PC-9 (cell line): ENCODE measurements around the gene IRF4. TPM values are rescaled to one million over a fixed set of nuclear protein-coding genes. Genes with fewer than 3 reads are reported as not detected.

Experiments
- BruUV-seq: library from RNA; stranded (reverse); fragments of 400-500 nt; replicated peaks from 2 replicates; lab custom pipeline; 2021; lab: Mats Ljungman, UMichigan
- CTCF ChIA-PET: fragments of 300-600 bp; sonication (Branson Sonifier 250); formaldehyde crosslinking; loops from one replicate; lab custom pipeline; 2022; ENCODE audit warnings: antibody characterized with exemption; lab: Charles Lee
- POLR2A ChIA-PET: fragments of 300-600 bp; sonication (Branson Sonifier 250); formaldehyde crosslinking; loops from one replicate; lab custom pipeline; 2022; ENCODE audit warnings: antibody characterized with exemption; ENCODE audit not compliant: unreplicated experiment; lab: Charles Lee
- DNase-seq, 2 experiments: peaks; one replicate each; pipeline versions ENCODE4 v3.0.0 to v3.0.0-alpha.2; 2015 to 2022; ENCODE audit warnings: mixed read lengths in 1 of 2
- H2AFZ ChIP-seq: fragments of 200-600 bp; sonication (generic); 2 replicates; pipeline ENCODE4 v1.8.1; 2017; ENCODE audit warnings: antibody characterized with exemption
- H3F3A ChIP-seq: fragments of 200-600 bp; sonication (generic); 2 replicates; pipeline ENCODE4 v1.8.1; 2017; ENCODE audit warnings: antibody characterized with exemption, mild to moderate bottlenecking, low read depth; ENCODE audit not compliant: insufficient read depth
- H3K27ac ChIP-seq: fragments of 200-600 bp; sonication (generic); 2 replicates; pipeline ENCODE4 v1.6.1; 2016; ENCODE audit warnings: mixed run types
- H3K27me3 ChIP-seq: fragments of 200-600 bp; sonication (generic); 2 replicates; pipeline ENCODE4 v1.6.1; 2016; ENCODE audit warnings: low read depth, mixed run types; ENCODE audit not compliant: insufficient read depth
- H3K36me3 ChIP-seq: fragments of 200-600 bp; sonication (generic); 2 replicates; pipeline ENCODE4 v1.6.1; 2016; ENCODE audit warnings: low read depth, mixed run types
- H3K4me1 ChIP-seq: fragments of 200-600 bp; sonication (generic); replicated peaks from 2 replicates; pipeline ENCODE4 v1.6.1; 2016; ENCODE audit warnings: mixed run types; ENCODE audit not compliant: insufficient read depth
- H3K4me2 ChIP-seq: fragments of 200-600 bp; sonication (generic); 2 replicates; pipeline ENCODE4 v1.6.1; 2017; ENCODE audit warnings: mixed run types
- H3K4me3 ChIP-seq: fragments of 200-600 bp; sonication (generic); 2 replicates; pipeline ENCODE4 v1.6.1; 2016; ENCODE audit warnings: mixed run types
- H3K79me2 ChIP-seq: fragments of 200-600 bp; sonication (generic); 2 replicates; pipeline ENCODE4 v1.6.1; 2017; ENCODE audit warnings: low read depth, mixed run types
- H3K9me2 ChIP-seq: fragments of 200-600 bp; sonication (generic); 2 replicates; pipeline ENCODE4 v1.8.1; 2017; ENCODE audit warnings: mild to moderate bottlenecking; ENCODE audit not compliant: insufficient read depth
- H3K9me3 ChIP-seq: fragments of 200-600 bp; sonication (generic); 2 replicates; pipeline ENCODE4 v1.8.1; 2016; ENCODE audit warnings: low read depth; ENCODE audit not compliant: insufficient read depth
- H4K20me1 ChIP-seq: fragments of 200-600 bp; sonication (generic); 2 replicates; pipeline ENCODE4 v1.8.1; 2017; ENCODE audit not compliant: insufficient read depth
- CTCF ChIP-seq: fragments of 200-600 bp; sonication (generic); conservative IDR thresholded peaks from 2 replicates; pipeline ENCODE4 v1.6.1; 2017; ENCODE audit warnings: mixed run types, antibody characterized with exemption, mild to moderate bottlenecking, moderate library complexity
- EZH2 ChIP-seq: fragments of 200-600 bp; sonication (generic); IDR thresholded peaks from 2 replicates; pipeline ENCODE4 v1.8.0; 2017; ENCODE audit warnings: antibody characterized with exemption, low read depth
- intact Hi-C: fragments of 100-400 bp; cut with micrococcal nuclease; formaldehyde crosslinking; loops from one replicate; pipeline ENCODE4 v1.10.0; 2022; ENCODE audit not compliant: unreplicated experiment
- total RNA-seq: library from RNA; stranded (reverse); gene quantifications from 2 replicates; pipeline ENCODE4 v1.2.3, GENCODE V29; 2021

Gene IRF4
- total RNA-seq, 1 experiment from 2014 or later: not detected

- BruUV-seq: no TSS peak
- Histone ChIP-seq H3F3A (no peaks in the 10 kb centered on the region), H3K36me3 (no peaks in the 10 kb centered on the region), H3K4me1 (no peaks in the 10 kb centered on the region), H3K27me3 (peaks cover 43% of the 10 kb centered on the region; the same call in 1 of the 2 replicates), H2AFZ (no peak overlapping the region), H3K9me3 (no peaks in the 10 kb centered on the region), H3K4me3 (no peak overlapping the region), H3K4me2 (no peak overlapping the region), H3K27ac (no peak overlapping the region), H3K79me2 (no peaks in the 10 kb centered on the region), H4K20me1 (no peaks in the 10 kb centered on the region), H3K9me2 (no peaks in the 10 kb centered on the region)
- ChIA-PET CTCF (no interaction called here), POLR2A (no interaction called here)
- no peak for DNase-seq
- TF ChIP-seq CTCF: no peak
- TF ChIP-seq EZH2: no peak
- intact Hi-C loops: no loop called here
These were observed 1.9 kb upstream of the IRF4 start for GRCh38 chr6:389622-390021.

GRCh38 chr6:390914-391558 lies 516 bp upstream of the IRF4 start:
- Histone ChIP-seq H3K79me2 (no peaks in the 10 kb centered on the region), H4K20me1 (no peaks in the 10 kb centered on the region), H3K27me3 (peaks cover 42% of the 10 kb centered on the region; the same call in 1 of the 2 replicates), H3K4me2 (no peak overlapping the region), H3F3A (no peaks in the 10 kb centered on the region), H3K9me3 (no peaks in the 10 kb centered on the region), H3K4me1 (no peaks in the 10 kb centered on the region), H3K9me2 (no peaks in the 10 kb centered on the region), H3K4me3 (no peak overlapping the region), H2AFZ (no peak overlapping the region), H3K27ac (no peak overlapping the region), H3K36me3 (no peaks in the 10 kb centered on the region)
- POLR2A ChIA-PET: interaction anchor here (0.7 kb wide), 1 partner anchor 155 kb away, joined by 3 read pairs; no protein-coding TSS in a partner anchor
- CTCF ChIA-PET: no interaction called here
- no TSS peak for BruUV-seq
- intact Hi-C loops: no loop called here
- TF ChIP-seq EZH2 (no peak), CTCF (no peak)
- no peak for DNase-seq

GRCh38 chr6:392441-393390 lies 1.2 kb downstream of the IRF4 start:
- CTCF ChIA-PET: no interaction called here
- no peak overlapping the region for H2AFZ ChIP-seq

More at GRCh38 chr6:392441-393390, 1.2 kb downstream of the IRF4 start:
- no peaks in the 10 kb centered on the region for H3K4me1 ChIP-seq
- H3K4me2 ChIP-seq: no peak overlapping the region
- no peak overlapping the region for H3K4me3 ChIP-seq
- no peaks in the 10 kb centered on the region for H3K9me2 ChIP-seq
- H3F3A ChIP-seq: no peaks in the 10 kb centered on the region
- H3K27ac ChIP-seq: no peak overlapping the region
- H3K9me3 ChIP-seq: no peaks in the 10 kb centered on the region
- no peaks in the 10 kb centered on the region for H4K20me1 ChIP-seq
- TF ChIP-seq CTCF (no peak), EZH2 (no peak)
- H3K36me3 ChIP-seq: no peaks in the 10 kb centered on the region
- no peaks in the 10 kb centered on the region for H3K79me2 ChIP-seq
- BruUV-seq: no TSS peak
- POLR2A ChIA-PET: no interaction called here
- no peak for DNase-seq
- H3K27me3 ChIP-seq: peaks cover 45% of the 10 kb centered on the region; the same call in 1 of the 2 replicates
- intact Hi-C loops: no loop called here
